Endothelial cell (in vitro differentiated cells): ENCODE data around the gene SURF2. TPM values are rescaled to one million over a fixed set of nuclear protein-coding genes. Genes with fewer than 3 reads are reported as not detected.

Source experiments
- DNase-seq: peaks from one replicate; pipeline ENCODE4 v3.0.0; 2021; ENCODE audit warnings: low spot score
- H3K27ac Mint-ChIP-seq: one replicate; pipeline ENCODE4 v1.8.0; 2021; ENCODE audit warnings: mixed read lengths, inconsistent platforms; ENCODE audit not compliant: unreplicated experiment
- H3K27me3 Mint-ChIP-seq: one replicate; pipeline ENCODE4 v1.8.0; 2021; ENCODE audit warnings: mild to moderate bottlenecking, moderate library complexity, mixed read lengths, inconsistent platforms; ENCODE audit not compliant: unreplicated experiment
- H3K36me3 Mint-ChIP-seq: one replicate; pipeline ENCODE4 v1.8.0; 2021; ENCODE audit warnings: mild to moderate bottlenecking, low read depth, mixed read lengths, inconsistent platforms; ENCODE audit not compliant: unreplicated experiment
- H3K4me1 Mint-ChIP-seq: one replicate; pipeline ENCODE4 v1.8.0; 2021; ENCODE audit warnings: mild to moderate bottlenecking, mixed read lengths, inconsistent platforms; ENCODE audit not compliant: unreplicated experiment
- H3K4me3 Mint-ChIP-seq: one replicate; pipeline ENCODE4 v1.8.0; 2021; ENCODE audit warnings: mild to moderate bottlenecking, mixed read lengths, inconsistent platforms; ENCODE audit not compliant: unreplicated experiment
- H3K9me3 Mint-ChIP-seq: one replicate; pipeline ENCODE4 v1.8.0; 2021; ENCODE audit warnings: mixed read lengths, inconsistent platforms; ENCODE audit not compliant: unreplicated experiment
- CTCF ChIP-seq: fragments of 200-600 bp; sonication (generic); IDR thresholded peaks from one replicate; pipeline ENCODE4 v1.5.0; 2021; ENCODE audit warnings: antibody characterized with exemption; ENCODE audit not compliant: unreplicated experiment
- total RNA-seq: library from RNA; stranded (reverse); fragmentation: NEBNext Ultra II Directional; extraction: Animal tissue kit (Norgen Biotek cat#: 25700); gene quantifications from one replicate; pipeline ENCODE4 v1.2.1, GENCODE V29; 2021; ENCODE audit not compliant: unreplicated experiment

SURF2 gene
- total RNA-seq, 1 donor from 2014 or later: 11.9 TPM

DNA sequence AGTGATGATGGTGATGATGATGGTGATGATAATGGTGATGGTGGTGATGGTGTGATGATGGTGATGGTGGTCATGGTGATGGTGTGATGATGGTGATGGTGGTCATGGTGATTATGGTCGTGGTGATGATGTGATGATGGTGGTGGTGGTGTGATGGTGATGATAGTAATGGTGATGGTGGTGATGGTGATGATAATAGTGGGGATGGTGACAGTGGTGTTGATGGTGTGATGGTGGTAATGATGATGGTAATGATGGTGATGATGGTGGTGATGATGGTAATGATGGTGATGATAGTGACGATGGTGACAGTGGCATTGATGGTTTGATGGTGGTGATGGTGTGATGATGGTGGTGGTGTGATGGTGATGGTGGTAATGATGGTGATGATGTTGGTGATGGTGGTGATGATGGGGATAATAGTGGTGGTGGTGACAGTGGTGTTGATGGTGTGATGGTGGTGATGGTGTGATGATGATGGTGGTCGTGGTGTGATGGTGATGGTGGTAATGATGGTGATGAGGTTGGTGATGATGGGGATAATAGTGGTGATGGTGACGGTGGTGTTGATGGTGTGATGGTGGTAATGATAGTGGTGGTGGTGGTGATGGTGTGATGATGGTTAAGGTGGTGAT, 26.3 kb downstream of the SURF2 start:
- Mint-ChIP-seq H3K27me3 (peaks cover 2% of the 10 kb centered on the region), H3K36me3 (no peaks in the 10 kb centered on the region), H3K4me3 (no peak overlapping the region), H3K27ac (no peak overlapping the region), H3K9me3 (no peaks in the 10 kb centered on the region), H3K4me1 (peaks cover 5% of the 10 kb centered on the region)
- no peak for TF ChIP-seq CTCF
- DNase-seq: no peak

DNA sequence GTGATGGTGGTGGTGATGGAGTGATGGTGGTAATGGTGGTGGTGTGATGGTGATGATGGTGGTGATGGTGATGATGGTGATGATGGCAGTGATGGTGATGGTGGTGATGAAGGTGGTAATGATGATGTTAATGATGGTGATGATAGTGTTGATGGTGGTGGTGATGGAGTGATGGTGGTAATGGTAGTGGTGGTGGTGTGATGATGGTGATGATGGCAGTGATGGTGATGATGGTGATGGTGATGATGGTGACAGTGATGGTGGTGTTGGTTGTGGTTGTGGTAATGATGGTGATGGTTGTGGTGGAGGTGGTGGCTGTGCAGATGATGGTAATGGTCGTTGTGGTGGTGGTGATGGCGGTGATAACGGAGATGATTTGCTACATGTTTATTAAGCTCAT, 27.1 kb downstream of the SURF2 start:
- no peak for TF ChIP-seq CTCF
- Mint-ChIP-seq H3K27ac (no peak overlapping the region), H3K4me3 (no peak overlapping the region), H3K36me3 (no peaks in the 10 kb centered on the region), H3K4me1 (peaks cover 5% of the 10 kb centered on the region), H3K9me3 (no peaks in the 10 kb centered on the region), H3K27me3 (peaks cover 2% of the 10 kb centered on the region)
- DNase-seq: no peak

DNA sequence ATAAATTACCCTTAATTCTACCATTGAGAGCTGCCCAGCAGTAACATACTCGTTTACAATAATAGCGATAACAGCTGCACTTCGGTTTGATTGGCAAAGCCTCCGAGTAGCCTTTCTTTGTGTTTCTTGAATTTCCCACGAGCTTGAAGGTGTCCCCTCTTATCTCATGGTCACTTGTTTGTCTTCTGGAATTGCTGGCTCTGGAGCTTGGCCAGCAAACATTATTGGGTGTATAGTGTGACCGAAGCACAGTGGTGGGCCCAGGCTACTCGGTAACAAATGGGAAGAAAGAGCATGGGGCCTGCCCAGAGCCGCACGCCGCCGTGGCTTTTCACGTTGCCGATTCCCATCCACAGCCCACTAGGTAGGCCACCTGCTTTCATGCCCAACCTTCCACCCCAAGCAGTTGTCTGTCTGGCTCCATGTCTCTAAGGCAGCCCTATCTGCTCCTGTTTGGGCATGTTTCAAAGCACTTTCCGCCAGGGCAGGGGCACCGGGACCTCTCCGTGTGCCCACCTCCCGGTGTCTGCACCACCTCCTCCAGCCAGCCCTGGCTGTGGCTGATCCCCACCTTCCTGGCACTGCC, 28.5 kb downstream of the SURF2 start:
- Mint-ChIP-seq H3K4me1 (no peaks in the 10 kb centered on the region), H3K9me3 (no peaks in the 10 kb centered on the region), H3K4me3 (no peak overlapping the region), H3K27ac (no peak overlapping the region), H3K27me3 (peaks cover 2% of the 10 kb centered on the region), H3K36me3 (no peaks in the 10 kb centered on the region)
- TF ChIP-seq CTCF: no peak
- DNase-seq: no peak

DNA sequence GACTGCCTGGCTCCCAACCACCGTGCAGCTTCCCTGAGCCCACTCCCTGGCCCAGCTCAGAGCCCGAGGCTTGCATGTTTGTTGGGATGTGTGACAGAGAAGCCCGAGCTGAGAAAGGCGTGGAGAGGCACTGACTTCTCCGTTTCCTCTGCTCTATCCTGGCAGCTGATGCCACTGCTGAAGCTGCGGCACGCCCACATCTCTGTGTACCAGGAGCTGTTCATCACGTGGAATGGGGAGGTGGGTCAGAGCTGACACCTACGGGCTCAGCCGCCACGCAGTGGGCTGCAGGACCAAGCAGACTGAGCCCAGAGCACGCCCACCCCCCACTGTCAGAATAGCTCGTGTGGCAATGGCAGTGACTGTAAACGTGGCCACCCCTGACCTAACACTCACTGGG, 29.1 kb downstream of the SURF2 start:
- TF ChIP-seq CTCF: no peak
- Mint-ChIP-seq H3K36me3 (no peaks in the 10 kb centered on the region), H3K27ac (no peak overlapping the region), H3K4me3 (no peak overlapping the region), H3K9me3 (no peaks in the 10 kb centered on the region), H3K4me1 (no peaks in the 10 kb centered on the region), H3K27me3 (peaks cover 2% of the 10 kb centered on the region)
- DNase-seq: no peak

- Mint-ChIP-seq H3K4me3 (no peak overlapping the region), H3K27me3 (peaks cover 2% of the 10 kb centered on the region), H3K27ac (no peak overlapping the region), H3K36me3 (no peaks in the 10 kb centered on the region), H3K9me3 (no peaks in the 10 kb centered on the region), H3K4me1 (no peaks in the 10 kb centered on the region)
- no peak for DNase-seq
- TF ChIP-seq CTCF: no peak
Observed at GRCh38 chr9:133386338-133386737, 30.0 kb downstream of the SURF2 start.
